Muscle layer of colon (tissue), 2 donors: ENCODE measurements around the gene CDADC1.

Experiments used
- H3K27ac ChIP-seq: one replicate; pipeline ENCODE4 v1.7.0; 2013; ENCODE audit warnings: low read depth, mild to moderate bottlenecking, low read length, moderate library complexity
- H3K27me3 ChIP-seq, 2 donors: one replicate each; pipeline ENCODE4 v1.7.0; 2013; ENCODE audit warnings: low read length in 2 of 2, mild to moderate bottlenecking in 2 of 2; ENCODE audit not compliant: insufficient read depth in 2 of 2, control insufficient read depth in 1 of 2
- H3K36me3 ChIP-seq: one replicate; pipeline ENCODE4 v1.7.0; 2013; ENCODE audit warnings: mild to moderate bottlenecking, low read length; ENCODE audit not compliant: insufficient read depth
- H3K4me1 ChIP-seq: one replicate; pipeline ENCODE4 v1.7.0; 2013; ENCODE audit warnings: mild to moderate bottlenecking, low read length; ENCODE audit not compliant: insufficient read depth
- H3K4me3 ChIP-seq, 2 donors: one replicate each; pipeline ENCODE4 v1.7.0; 2013; ENCODE audit warnings: low read length in 2 of 2, low read depth in 1 of 2, mild to moderate bottlenecking in 1 of 2, moderate library complexity in 1 of 2
- H3K9ac ChIP-seq: one replicate; pipeline ENCODE4 v1.7.0; 2013; ENCODE audit warnings: low read length
- H3K9me3 ChIP-seq: one replicate; pipeline ENCODE4 v1.7.0; 2013; ENCODE audit warnings: mild to moderate bottlenecking, low read length
- donor health status: abdominal sarcoma.
- donor health status: Adenocarcinoma of cecum.

The CDADC1 gene

DNA sequence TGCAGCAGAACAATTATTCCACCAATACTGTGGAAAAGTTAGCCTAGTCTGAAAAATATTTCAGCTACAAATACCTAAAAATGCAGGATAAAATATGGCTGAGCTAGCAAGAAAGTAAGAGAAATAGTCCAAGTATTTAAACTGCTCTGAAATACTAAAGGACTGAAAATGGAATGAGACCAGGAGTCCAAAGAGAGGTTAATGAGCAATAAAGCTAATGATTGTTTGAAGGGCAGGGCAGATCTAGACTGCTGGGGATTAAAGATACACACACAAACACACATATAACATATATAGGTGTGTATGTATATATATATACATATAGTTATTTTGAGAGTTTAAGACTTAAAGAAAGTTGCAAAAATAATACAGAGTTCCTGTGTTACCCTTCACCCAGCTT is 2.6 kb upstream of the CDADC1 start:
- Histone ChIP-seq H3K4me1 (peaks cover 18% of the 10 kb centered on the region), H3K27ac (no peak overlapping the region), H3K9me3 (no peaks in the 10 kb centered on the region), H3K36me3 (peaks cover 2% of the 10 kb centered on the region), H3K4me3 (no peak overlapping the region), H3K9ac (no peak overlapping the region), H3K27me3 (no peaks in the 10 kb centered on the region)

DNA sequence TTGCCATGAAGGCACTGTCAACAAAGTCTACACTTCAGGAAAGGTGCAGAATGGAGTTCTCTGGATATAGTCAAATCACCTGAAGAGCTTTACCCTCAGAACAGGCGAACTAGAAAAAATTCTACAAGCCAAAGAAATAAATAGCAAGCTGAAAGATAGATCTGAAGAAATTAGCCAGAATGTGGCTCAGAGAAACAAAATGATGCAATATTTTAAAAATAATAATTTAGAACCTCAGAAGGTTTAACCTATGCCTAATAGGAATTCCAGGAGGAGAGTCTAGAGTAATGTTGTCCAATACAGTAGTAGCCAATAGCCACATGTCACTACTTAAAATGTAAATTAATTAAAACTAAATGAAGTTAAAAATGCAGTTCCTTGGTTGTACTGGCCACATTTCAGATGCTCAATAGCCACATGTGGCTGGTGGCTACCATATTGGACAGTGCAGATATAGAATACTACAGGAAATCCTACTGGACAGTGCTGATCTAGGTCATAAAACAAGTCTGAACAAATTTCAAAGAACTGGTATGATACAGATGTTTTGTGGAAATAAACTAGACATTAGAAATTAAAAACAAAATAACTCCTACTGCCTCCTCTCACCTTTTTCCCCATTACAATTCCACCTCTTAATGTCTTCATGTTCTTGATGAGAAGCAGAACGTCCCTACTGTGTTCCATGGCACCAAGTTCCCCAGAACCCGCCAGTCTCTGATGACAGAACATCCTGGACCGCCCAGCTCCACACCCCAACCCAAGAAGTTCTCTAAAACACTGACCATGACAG is 679 bp upstream of the CDADC1 start:
- peak overlapping the region; percentile 86 for H3K9ac ChIP-seq
- peaks cover 7% of the 10 kb centered on the region for H3K36me3 ChIP-seq
- peak overlapping the region; percentile 85 for H3K27ac ChIP-seq
- H3K4me1 ChIP-seq: peaks cover 18% of the 10 kb centered on the region
- H3K27me3 ChIP-seq: no peaks in the 10 kb centered on the region
- peak overlapping the region; percentile 69 to 94 for H3K4me3 ChIP-seq
- H3K9me3 ChIP-seq: no peaks in the 10 kb centered on the region

DNA sequence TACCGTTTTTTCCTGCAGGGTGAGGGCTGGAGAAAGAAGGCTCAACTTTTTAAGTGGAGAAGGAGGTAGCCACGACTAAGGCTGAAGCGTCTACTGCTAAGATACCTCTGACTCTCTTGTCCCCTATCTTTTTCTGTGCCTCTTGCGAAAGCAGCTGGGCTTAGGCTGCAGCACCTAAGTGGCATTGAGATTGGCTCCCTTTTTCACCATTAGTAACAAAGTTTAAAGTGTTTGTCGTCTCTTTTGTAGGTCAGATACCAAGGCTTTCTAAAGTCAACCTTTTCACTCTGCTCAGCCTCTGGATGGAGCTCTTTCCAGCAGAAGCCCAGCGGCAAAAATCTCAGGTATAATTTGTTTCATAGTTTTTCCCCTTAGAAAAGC is 887 bp downstream of the CDADC1 start:
- no peaks in the 10 kb centered on the region for H3K27me3 ChIP-seq
- peak overlapping the region; percentile 85 for H3K27ac ChIP-seq
- H3K4me3 ChIP-seq: peak overlapping the region; percentile 69 to 94
- peaks cover 23% of the 10 kb centered on the region for H3K4me1 ChIP-seq
- peak overlapping the region; percentile 86 for H3K9ac ChIP-seq
- H3K36me3 ChIP-seq: peaks cover 7% of the 10 kb centered on the region
- H3K9me3 ChIP-seq: no peaks in the 10 kb centered on the region

DNA sequence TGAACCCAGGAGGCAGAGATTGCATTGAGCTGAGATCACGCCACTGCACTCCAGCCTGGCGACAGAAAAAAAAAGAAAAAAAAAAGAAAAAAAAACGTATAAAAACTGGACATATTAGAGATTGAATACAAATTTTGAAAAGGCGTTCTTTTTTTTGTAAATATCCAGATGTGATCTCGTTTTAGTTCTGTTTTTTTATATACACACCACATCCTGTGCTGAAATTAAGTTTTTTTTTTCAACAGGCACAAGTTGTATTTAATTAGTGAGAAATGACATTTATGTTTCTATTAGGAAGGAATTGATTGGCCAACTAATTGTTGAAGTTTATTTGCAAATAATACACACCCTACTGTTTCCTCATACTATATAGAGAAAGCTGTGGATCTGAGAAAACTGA is 3.6 kb downstream of the CDADC1 start:
- H3K36me3 ChIP-seq: peaks cover 27% of the 10 kb centered on the region
- H3K27ac ChIP-seq: no peak overlapping the region
- H3K4me1 ChIP-seq: peaks cover 23% of the 10 kb centered on the region
- H3K27me3 ChIP-seq: no peaks in the 10 kb centered on the region
- no peak overlapping the region for H3K4me3 ChIP-seq
- H3K9me3 ChIP-seq: no peaks in the 10 kb centered on the region
- H3K9ac ChIP-seq: no peak overlapping the region

DNA sequence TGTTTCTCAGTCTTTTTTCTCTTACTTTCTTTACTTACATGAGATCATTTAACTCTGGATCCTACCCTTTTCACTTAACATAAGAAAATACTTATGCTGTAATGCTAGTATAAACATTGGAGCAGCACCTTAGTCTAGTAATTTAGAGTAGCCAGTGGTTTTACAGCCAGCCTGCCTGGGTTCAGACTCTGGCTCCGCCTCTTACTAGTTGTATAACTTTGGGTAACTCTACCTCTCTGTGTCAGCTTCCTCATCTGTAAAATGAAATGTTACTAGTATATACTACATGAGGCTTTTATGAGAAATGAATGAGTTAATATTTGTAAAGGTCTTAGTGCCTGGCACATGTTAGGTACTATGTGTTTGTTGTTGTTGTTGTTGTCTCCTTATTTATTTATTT is 5.6 kb downstream of the CDADC1 start:
- Histone ChIP-seq H3K4me3 (no peak overlapping the region), H3K9ac (no peak overlapping the region), H3K27ac (no peak overlapping the region), H3K9me3 (no peaks in the 10 kb centered on the region), H3K4me1 (peaks cover 14% of the 10 kb centered on the region), H3K27me3 (no peaks in the 10 kb centered on the region), H3K36me3 (peaks cover 32% of the 10 kb centered on the region)

DNA sequence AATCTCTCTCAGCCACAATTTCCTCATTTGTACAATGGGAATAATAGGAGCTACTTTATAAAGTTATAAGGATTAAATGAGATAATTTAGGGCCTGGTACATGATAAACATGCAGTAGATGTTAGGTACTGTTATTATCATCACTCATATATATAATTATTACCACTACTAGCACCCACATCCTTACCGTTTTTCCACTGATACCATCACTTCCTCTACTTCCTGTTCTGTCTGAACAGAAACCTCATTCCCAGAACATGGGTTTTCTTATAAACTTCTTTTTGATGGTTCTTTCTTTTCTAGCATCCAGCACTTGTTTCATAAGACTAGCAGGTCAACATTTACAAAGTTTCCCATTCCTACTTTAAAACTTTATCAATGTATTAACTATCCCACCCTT is 6.3 kb downstream of the CDADC1 start:
- Histone ChIP-seq H3K27me3 (no peaks in the 10 kb centered on the region), H3K4me1 (peaks cover 9% of the 10 kb centered on the region), H3K9me3 (no peaks in the 10 kb centered on the region), H3K9ac (no peak overlapping the region), H3K27ac (no peak overlapping the region), H3K36me3 (peaks cover 34% of the 10 kb centered on the region), H3K4me3 (no peak overlapping the region)

DNA sequence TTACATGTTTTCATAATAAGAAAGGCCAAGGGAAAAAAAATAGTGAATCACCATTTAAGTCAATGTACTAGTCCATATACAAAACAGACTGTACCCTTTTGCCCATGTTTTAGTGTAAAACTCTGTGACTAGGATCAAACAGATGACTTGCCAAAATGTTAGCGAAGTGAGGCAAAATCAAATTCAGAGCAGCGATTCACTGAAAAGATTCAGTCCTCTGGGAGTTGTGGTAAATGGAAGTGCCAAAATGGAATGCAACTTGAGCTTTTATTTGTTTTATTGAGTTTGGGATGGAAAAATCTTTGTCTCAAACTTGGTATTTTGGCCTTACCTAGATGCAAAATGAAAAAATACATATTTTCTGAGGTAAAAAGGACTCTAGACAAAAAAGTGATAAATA is 9.1 kb downstream of the CDADC1 start:
- Histone ChIP-seq H3K9ac (no peak overlapping the region), H3K9me3 (no peaks in the 10 kb centered on the region), H3K36me3 (peaks cover 51% of the 10 kb centered on the region), H3K27me3 (no peaks in the 10 kb centered on the region), H3K27ac (no peak overlapping the region), H3K4me3 (no peak overlapping the region), H3K4me1 (peaks cover 4% of the 10 kb centered on the region)

DNA sequence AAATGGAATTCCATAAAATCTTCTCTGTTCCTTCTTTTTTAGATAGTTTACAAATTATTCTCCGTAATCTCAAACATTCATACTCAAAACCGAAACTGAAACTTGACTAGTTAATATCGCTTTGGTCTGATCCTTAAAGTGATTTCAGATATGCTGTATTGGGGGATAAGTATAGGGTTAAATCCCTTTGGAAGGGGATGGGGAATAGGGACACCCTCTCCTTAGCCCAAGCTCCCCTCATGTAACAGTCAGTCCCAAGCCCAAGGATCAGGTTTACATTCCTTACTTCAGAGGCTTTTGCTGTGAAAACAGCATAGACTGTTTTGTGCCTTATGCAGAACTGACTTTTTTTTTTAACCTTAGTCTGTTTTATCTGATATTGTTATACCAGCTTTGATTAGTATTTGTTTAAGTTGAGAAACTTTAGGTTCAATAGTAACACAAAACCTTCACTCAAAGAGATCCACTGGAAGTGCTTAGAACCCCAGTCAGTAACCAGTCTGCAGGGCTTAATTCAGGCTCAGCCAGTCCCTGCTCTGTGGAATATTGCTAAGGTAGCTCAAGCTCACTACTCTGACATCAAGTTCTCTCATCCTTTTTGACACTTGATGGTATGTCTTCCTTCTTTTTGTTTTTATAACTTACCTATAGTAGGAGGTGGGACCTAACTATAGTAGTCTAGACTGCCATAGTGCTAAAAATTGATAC is 10.5 kb downstream of the CDADC1 start:
- Histone ChIP-seq H3K27ac (no peak overlapping the region), H3K27me3 (no peaks in the 10 kb centered on the region), H3K9me3 (no peaks in the 10 kb centered on the region), H3K4me3 (no peak overlapping the region), H3K36me3 (peaks cover 51% of the 10 kb centered on the region), H3K4me1 (peaks cover 1% of the 10 kb centered on the region), H3K9ac (no peak overlapping the region)

DNA sequence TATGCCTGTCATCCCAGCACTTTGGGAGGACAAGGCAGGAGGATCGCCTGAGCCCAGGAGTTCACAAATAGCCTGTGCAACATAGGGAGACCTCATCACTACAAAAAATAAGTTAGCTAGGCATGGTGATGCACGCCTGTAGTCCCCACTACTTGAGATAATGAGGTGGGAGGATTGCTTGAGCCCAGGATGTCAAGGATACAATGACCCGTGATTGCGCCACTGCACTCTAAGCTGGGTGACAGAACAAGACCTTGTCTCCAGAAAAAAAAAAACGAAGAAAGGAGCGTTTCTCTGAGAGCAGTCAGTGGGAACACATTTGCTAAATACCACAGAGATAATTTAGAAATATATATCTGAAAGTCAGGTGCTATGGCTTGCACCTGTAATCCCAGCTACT is 11.9 kb downstream of the CDADC1 start:
- no peak overlapping the region for H3K9ac ChIP-seq
- H3K36me3 ChIP-seq: peaks cover 49% of the 10 kb centered on the region
- H3K9me3 ChIP-seq: no peaks in the 10 kb centered on the region
- H3K27ac ChIP-seq: no peak overlapping the region
- no peaks in the 10 kb centered on the region for H3K27me3 ChIP-seq
- H3K4me3 ChIP-seq: no peak overlapping the region
- no peaks in the 10 kb centered on the region for H3K4me1 ChIP-seq

DNA sequence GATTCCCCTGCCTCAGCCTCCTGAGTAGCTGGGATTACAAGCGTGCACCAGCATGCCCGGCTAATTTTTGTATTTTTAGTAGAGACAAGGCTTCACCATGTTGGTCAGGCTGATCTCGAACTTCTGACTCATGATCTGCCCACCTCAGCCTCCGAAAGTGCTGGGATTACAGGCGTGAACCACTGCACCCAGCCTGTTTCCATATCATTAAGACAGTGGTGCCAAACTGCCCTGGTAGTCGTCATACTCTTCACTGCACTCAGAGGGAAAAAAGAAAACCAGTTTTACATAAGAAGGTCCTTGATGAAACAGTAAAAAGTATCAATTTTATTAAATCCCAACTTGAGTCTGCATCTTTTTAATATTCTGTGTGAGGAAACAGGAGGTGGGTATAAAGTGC is 14.9 kb downstream of the CDADC1 start:
- Histone ChIP-seq H3K9me3 (no peaks in the 10 kb centered on the region), H3K9ac (no peak overlapping the region), H3K4me1 (no peaks in the 10 kb centered on the region), H3K27me3 (no peaks in the 10 kb centered on the region), H3K4me3 (no peak overlapping the region), H3K36me3 (peaks cover 45% of the 10 kb centered on the region), H3K27ac (no peak overlapping the region)

DNA sequence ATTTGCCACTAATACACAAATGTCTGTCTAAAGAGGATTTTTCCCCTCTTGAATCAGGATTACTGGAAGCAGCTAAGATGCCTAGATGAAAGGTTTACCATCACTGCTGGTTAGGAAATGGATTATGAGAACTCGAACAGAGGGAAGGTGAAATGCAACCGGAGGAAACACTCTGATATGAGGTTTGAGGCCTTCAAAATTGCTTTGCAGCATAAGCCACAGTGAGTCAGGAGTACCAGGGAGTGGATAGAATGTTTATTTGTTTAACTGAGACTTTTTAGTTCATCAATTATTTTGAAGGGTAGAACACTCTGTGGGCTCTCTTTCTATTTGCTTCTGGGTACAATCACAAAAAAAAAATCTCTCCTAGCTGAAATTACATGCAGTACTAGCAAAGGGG is 18.1 kb downstream of the CDADC1 start:
- no peak overlapping the region for H3K9ac ChIP-seq
- H3K27me3 ChIP-seq: no peaks in the 10 kb centered on the region
- H3K4me1 ChIP-seq: no peaks in the 10 kb centered on the region
- H3K4me3 ChIP-seq: no peak overlapping the region
- no peaks in the 10 kb centered on the region for H3K9me3 ChIP-seq
- H3K36me3 ChIP-seq: peaks cover 32% of the 10 kb centered on the region
- no peak overlapping the region for H3K27ac ChIP-seq

DNA sequence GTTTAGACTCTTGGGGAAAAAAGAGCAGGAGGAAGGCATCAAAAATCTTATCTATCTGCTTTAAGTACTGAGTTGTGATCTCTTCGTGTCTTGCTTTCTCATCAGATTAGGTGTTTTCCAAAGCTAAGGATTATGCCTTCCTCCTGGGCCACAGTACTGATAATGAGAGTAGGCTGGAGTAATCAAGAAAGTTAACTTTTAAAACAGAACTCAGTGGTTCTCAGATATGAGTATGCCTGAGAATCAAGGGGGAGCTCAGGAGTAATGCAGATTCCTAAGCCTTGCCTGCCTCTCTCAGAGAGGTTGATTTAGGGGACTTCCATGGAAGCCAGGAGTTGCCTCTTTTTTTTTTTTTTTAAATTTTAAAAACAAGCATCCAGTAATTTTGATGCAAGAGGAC is 23.5 kb downstream of the CDADC1 start:
- H3K36me3 ChIP-seq: peaks cover 18% of the 10 kb centered on the region
- H3K27me3 ChIP-seq: no peaks in the 10 kb centered on the region
- no peak overlapping the region for H3K4me3 ChIP-seq
- H3K4me1 ChIP-seq: no peaks in the 10 kb centered on the region
- no peak overlapping the region for H3K27ac ChIP-seq
- no peaks in the 10 kb centered on the region for H3K9me3 ChIP-seq
- H3K9ac ChIP-seq: no peak overlapping the region
